GM12891 (cell line): Measurements from ENCODE around the gene MSLN.

ENCODE experiments used
- POLR2A ChIP-seq: IDR thresholded peaks from 2 replicates; pipeline ENCODE4 v1.6.1; 2011; ENCODE audit warnings: low read depth, low read length, control low read depth
- POLR2AphosphoS5 ChIP-seq: IDR thresholded peaks from 2 replicates; pipeline ENCODE4 v1.6.1; 2011; ENCODE audit warnings: low read depth, low read length, control low read depth
- SPI1 ChIP-seq: IDR thresholded peaks from 2 replicates; pipeline ENCODE4 v1.6.1; 2011; ENCODE audit warnings: low read depth, low read length, control low read depth
- TAF1 ChIP-seq: IDR thresholded peaks from 2 replicates; pipeline ENCODE4 v1.6.1; 2011; ENCODE audit warnings: low read depth, low read length, control low read depth

- TF ChIP-seq POLR2AphosphoS5 (no peak), POLR2A (no peak), SPI1 (no peak), TAF1 (no peak)
Observed at GRCh38 chr16:750485-750884, 10.0 kb upstream of the MSLN start.
